CD4-positive, alpha-beta T cell treated with Interferon gamma for 1 hour (primary cell): Measurements from ENCODE around the gene NF1.

Experiments used
- DNase-seq: peaks from one replicate; pipeline ENCODE4 v3.0.0-alpha.2; 2020

NF1 gene

GRCh38 chr17:31415640-31416502, 321.1 kb downstream of the NF1 start:
- DNase-seq, result no peak

GRCh38 chr17:31416503-31416923, 321.7 kb downstream of the NF1 start:
- no peak for DNase-seq

GRCh38 chr17:31417051-31417792, 322.4 kb downstream of the NF1 start:
- no peak for DNase-seq

GRCh38 chr17:31418773-31419350, 324.1 kb downstream of the NF1 start:
- DNase-seq, result no peak

- DNase-seq, result no peak
These were observed 327.7 kb downstream of the NF1 start for GRCh38 chr17:31422443-31422842.

GRCh38 chr17:31424944-31425281, 330.1 kb downstream of the NF1 start:
- no peak for DNase-seq

- DNase-seq, result no peak
These were observed 330.7 kb downstream of the NF1 start for GRCh38 chr17:31425282-31426040.
